Chondrocyte (in vitro differentiated cells): ENCODE data around the gene DEDD. TPM values are rescaled to one million over a fixed set of nuclear protein-coding genes. Genes with fewer than 3 reads are reported as not detected.

Experiments
- DNase-seq: peaks from one replicate; pipeline ENCODE4 v3.0.0; 2021; ENCODE audit warnings: mixed read lengths, low spot score
- H3K27ac Mint-ChIP-seq: one replicate; pipeline ENCODE4 v1.8.0; 2021; ENCODE audit warnings: mild to moderate bottlenecking, moderate library complexity, mixed read lengths; ENCODE audit not compliant: unreplicated experiment
- H3K27me3 Mint-ChIP-seq: 2 replicates; pipeline ENCODE4 v1.8.0; 2021; ENCODE audit warnings: low read depth, mixed read lengths
- H3K36me3 Mint-ChIP-seq: 2 replicates; pipeline ENCODE4 v1.8.0; 2021; ENCODE audit warnings: low read depth, mixed read lengths
- H3K4me1 Mint-ChIP-seq: 2 replicates; pipeline ENCODE4 v1.8.0; 2021; ENCODE audit warnings: low read depth, mild to moderate bottlenecking, mixed read lengths
- H3K4me3 Mint-ChIP-seq: one replicate; pipeline ENCODE4 v1.8.0; 2021; ENCODE audit warnings: mild to moderate bottlenecking, moderate library complexity, mixed read lengths; ENCODE audit not compliant: unreplicated experiment
- H3K9me3 Mint-ChIP-seq: 2 replicates; pipeline ENCODE4 v1.8.0; 2021; ENCODE audit warnings: low read depth, mixed read lengths
- total RNA-seq: library from RNA; stranded (reverse); gene quantifications from 3 replicates; pipeline ENCODE4 v1.2.1, GENCODE V29; 2021
- TF ChIP-seq, protein P1 (sequence below): fragments of 200-600 bp; sonication (generic); IDR thresholded peaks from 2 replicates; pipeline ENCODE4 v1.5.0; 2021; ENCODE audit warnings: antibody characterized with exemption, mild to moderate bottlenecking, moderate library complexity

DEDD gene
- total RNA-seq, 1 donor from 2014 or later, result 36.7 TPM

DNA sequence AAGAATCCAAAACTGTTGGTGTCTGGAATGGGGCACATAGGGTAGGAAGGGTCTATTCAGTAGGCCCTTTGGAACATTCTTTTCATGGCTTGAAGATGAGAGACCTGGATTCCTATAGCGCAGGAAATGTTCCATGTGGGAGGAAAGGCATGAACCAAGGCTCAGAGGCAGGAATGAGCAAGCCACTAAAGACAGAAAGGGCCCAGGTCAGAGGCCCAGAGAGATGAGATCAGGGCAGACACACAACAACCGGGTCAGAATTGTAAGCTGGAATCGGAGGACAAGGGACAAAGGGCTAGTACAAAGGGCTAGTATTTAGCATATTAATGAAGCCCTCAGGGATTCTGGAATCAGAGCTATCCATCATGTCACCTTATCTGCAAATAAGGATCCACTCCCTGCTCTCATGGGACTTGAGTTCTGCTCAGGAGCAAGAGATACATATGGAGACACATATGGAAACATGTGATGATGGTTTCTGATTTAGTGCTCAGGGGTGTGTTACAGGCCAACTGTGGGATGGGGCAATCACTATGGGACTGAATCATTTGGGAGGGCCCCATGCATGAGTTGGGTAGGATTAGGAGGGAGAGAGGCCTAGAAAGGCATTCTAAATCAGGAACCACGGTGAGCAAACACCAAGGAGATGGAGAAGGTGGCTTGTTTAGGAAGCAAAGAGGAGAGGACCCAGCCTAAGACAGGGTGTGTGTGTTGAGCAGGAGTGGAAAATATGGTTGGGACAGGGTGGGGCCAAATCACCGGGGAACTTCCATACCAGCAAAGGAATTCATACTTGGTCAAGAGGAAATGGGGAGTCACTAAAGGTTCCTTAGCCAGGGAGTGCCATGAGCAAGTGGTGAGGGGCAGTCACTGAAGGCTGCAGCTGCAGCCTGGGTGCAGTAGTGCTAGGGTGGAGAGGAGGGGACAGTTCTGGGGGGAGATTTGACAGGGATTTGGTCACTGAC, 51.7 kb downstream of the DEDD start:
- Mint-ChIP-seq H3K4me1 (peaks cover 38% of the 10 kb centered on the region), H3K36me3 (no peaks in the 10 kb centered on the region), H3K27ac (peak overlapping the region; percentile 57), H3K9me3 (no peaks in the 10 kb centered on the region), H3K27me3 (no peaks in the 10 kb centered on the region), H3K4me3 (no peak overlapping the region)
- DNase-seq, result no peak
- TF ChIP-seq, protein P1, sequence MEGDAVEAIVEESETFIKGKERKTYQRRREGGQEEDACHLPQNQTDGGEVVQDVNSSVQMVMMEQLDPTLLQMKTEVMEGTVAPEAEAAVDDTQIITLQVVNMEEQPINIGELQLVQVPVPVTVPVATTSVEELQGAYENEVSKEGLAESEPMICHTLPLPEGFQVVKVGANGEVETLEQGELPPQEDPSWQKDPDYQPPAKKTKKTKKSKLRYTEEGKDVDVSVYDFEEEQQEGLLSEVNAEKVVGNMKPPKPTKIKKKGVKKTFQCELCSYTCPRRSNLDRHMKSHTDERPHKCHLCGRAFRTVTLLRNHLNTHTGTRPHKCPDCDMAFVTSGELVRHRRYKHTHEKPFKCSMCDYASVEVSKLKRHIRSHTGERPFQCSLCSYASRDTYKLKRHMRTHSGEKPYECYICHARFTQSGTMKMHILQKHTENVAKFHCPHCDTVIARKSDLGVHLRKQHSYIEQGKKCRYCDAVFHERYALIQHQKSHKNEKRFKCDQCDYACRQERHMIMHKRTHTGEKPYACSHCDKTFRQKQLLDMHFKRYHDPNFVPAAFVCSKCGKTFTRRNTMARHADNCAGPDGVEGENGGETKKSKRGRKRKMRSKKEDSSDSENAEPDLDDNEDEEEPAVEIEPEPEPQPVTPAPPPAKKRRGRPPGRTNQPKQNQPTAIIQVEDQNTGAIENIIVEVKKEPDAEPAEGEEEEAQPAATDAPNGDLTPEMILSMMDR, result no peak

DNA sequence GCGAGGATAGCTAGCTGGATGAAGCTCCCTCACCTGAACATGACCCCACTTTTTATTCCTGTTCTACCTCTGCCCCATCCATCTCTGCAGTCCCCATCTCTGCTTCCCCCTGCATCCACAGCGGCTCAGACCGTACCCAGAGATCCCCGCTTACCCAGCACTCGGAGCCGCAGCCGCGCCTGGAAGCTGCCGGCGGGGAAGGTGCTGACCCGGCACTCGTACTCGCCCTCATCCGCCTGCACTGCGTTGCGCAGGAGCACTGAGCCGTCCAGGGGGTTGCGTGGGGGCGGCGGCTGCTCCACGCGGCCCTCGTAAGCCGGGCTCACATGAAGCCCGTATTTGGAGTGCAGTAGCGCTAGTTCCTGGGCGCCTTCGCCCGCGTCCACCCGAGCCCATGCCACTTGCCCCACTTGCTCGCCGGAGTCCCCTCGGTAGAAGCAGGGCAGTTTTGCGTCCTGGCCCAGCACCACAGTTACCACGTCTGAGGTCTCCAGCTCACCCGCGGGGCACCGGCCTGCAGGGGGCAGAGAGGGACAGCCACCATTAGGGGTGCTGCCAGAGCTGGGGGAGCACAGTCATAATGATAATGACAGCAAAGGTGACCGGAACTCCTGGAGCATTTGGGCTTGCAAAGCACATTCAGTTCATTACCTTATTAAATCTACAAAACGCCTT, 52.9 kb downstream of the DEDD start:
- Mint-ChIP-seq H3K36me3 (no peaks in the 10 kb centered on the region), H3K4me3 (no peak overlapping the region), H3K9me3 (no peaks in the 10 kb centered on the region), H3K4me1 (peaks cover 31% of the 10 kb centered on the region), H3K27ac (no peak overlapping the region), H3K27me3 (no peaks in the 10 kb centered on the region)
- TF ChIP-seq, protein P1, result no peak
- no peak for DNase-seq

DNA sequence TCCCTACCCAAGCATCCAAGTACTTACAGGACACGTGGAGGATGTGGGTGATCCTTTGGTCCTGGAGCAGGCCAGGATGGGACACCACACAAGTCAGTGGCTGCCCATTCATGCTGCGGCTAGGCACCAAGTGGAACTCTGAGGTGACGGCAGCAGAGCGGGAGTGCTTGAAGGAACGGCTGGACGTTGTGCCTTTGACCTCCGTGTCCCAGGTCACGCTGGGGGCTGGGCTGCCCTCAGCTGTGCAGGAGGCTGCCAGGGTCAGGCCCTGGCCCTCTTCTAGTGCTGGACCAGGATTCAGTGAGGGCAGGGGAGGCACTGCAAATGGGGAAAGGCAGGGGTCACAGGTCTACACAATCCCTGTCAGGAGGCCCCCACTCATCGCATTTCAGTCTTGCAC, 55.0 kb downstream of the DEDD start:
- TF ChIP-seq, protein P1, result no peak
- Mint-ChIP-seq H3K27ac (no peak overlapping the region), H3K4me1 (peaks cover 14% of the 10 kb centered on the region), H3K9me3 (no peaks in the 10 kb centered on the region), H3K36me3 (no peaks in the 10 kb centered on the region), H3K27me3 (no peaks in the 10 kb centered on the region), H3K4me3 (no peak overlapping the region)
- DNase-seq, result no peak

DNA sequence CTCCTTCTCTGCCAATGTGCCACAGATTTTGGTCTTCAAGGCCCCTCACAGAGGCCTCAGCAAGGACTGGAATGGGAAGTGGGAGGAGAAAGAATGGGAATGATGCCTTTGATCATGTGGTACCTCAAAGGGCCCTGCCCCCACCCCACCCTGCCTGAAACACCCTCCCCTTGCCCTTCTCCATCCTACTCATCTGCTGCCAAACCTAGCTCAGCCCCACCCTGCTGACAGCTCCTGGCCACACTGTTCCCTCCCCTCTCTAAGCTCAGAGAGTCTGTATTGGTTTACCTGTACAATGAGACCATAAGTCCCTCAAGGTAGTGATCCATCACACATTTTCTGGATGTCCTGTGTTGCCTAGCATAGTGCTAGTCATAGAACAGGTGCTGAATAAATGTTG, 56.1 kb downstream of the DEDD start:
- Mint-ChIP-seq H3K27me3 (no peaks in the 10 kb centered on the region), H3K27ac (no peak overlapping the region), H3K4me1 (peaks cover 14% of the 10 kb centered on the region), H3K4me3 (no peak overlapping the region), H3K9me3 (no peaks in the 10 kb centered on the region), H3K36me3 (no peaks in the 10 kb centered on the region)
- DNase-seq, result no peak
- TF ChIP-seq, protein P1, result no peak

DNA sequence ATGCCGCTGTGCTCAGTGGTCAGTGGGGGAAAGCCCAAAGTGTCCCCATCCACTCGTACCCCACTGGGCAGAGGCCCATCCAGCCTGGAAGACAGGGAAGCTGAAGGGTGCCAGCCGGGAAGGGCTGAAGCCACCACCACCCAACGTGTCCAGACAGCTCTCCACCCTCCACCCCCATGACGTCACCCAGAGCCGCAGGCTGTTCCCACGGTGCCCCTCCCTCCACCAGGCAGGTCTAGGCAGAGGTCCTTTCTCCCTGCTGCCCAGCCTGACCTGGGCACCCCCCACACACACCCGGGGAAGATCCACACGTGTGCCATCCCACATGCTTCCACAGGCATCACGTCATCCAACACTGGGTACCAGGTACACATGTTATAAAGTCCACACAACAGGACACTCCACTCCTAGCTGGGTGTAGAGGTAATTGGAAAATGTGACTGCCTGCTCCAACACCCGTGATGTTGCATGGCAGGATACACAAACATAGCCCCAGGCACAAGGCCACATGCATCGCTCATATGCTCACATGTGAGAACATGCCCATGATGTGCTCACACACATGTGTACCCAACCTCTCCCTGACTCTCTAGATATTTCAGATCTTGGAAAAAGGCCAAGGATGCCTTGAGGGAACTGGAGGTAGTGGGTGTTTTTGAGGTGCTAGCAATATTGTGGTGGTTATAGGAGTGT, 57.6 kb downstream of the DEDD start:
- TF ChIP-seq, protein P1, result no peak
- Mint-ChIP-seq H3K9me3 (no peaks in the 10 kb centered on the region), H3K4me1 (no peaks in the 10 kb centered on the region), H3K36me3 (no peaks in the 10 kb centered on the region), H3K4me3 (no peak overlapping the region), H3K27ac (no peak overlapping the region), H3K27me3 (no peaks in the 10 kb centered on the region)
- no peak for DNase-seq
